Lung (tissue), 12 donors: Measurements from ENCODE around the gene IP6K3. TPM values are rescaled to one million over a fixed set of nuclear protein-coding genes. Genes with fewer than 3 reads are reported as not detected.
A peak's percentile ranks its signal among the peaks of the same experiment; 100 is the strongest.

Source experiments
- ATAC-seq: fragments of 200-7000 bp; cut with Tn5 transposase; one replicate; pipeline ENCODE4 v1.9.1; 2020; ENCODE audit warnings: moderate number of reproducible peaks; ENCODE audit not compliant: insufficient read depth, low FRiP score
- DNase-seq, 3 donors: peaks; one replicate each; pipeline ENCODE4 v3.0.0-alpha.2; 2013 to 2017
- H3K27ac ChIP-seq, 2 donors: one replicate each; pipeline ENCODE4 v1.5.1; 2013; ENCODE audit warnings: mild to moderate bottlenecking in 2 of 2, moderate library complexity in 2 of 2, control low read depth in 1 of 2, inconsistent platforms in 1 of 2, low read depth in 1 of 2, low read length in 1 of 2
- H3K27me3 ChIP-seq, 3 donors: one replicate each; pipeline ENCODE4 v1.5.1; 2013; ENCODE audit warnings: low read length in 2 of 3; ENCODE audit not compliant: control insufficient read depth in 3 of 3, insufficient read depth in 3 of 3
- H3K36me3 ChIP-seq, 4 donors: one replicate each; pipeline ENCODE4 v1.5.1; 2013; ENCODE audit warnings: low read length in 4 of 4, mild to moderate bottlenecking in 1 of 4, moderate library complexity in 1 of 4; ENCODE audit not compliant: control insufficient read depth in 4 of 4, insufficient read depth in 4 of 4
- H3K4me1 ChIP-seq, 5 donors: one replicate each; pipeline ENCODE4 v1.5.1; 2013; ENCODE audit warnings: low read length in 5 of 5, mild to moderate bottlenecking in 2 of 5, moderate library complexity in 1 of 5; ENCODE audit not compliant: control insufficient read depth in 5 of 5, insufficient read depth in 5 of 5
- H3K4me3 ChIP-seq: one replicate; pipeline ENCODE4 v1.5.1; 2013; ENCODE audit warnings: mild to moderate bottlenecking, control low read depth, moderate library complexity
- H3K9ac ChIP-seq, 2 donors: one replicate each; pipeline ENCODE4 v1.5.1; 2013; ENCODE audit warnings: low read length in 2 of 2, control low read depth in 1 of 2; ENCODE audit not compliant: insufficient read depth in 1 of 2
- H3K9me3 ChIP-seq, 4 donors: one replicate each; pipeline ENCODE4 v1.5.1; 2013; ENCODE audit warnings: low read length in 3 of 4, mild to moderate bottlenecking in 1 of 4, moderate library complexity in 1 of 4; ENCODE audit not compliant: control insufficient read depth in 4 of 4, insufficient read depth in 3 of 4
- WGBS, 2 donors: extraction: QIAGEN DNeasy Blood & Tissue Kit; methylation state at CpG; one replicate each; pipeline ENCODE4 v1.1.7; 2013; 5-methylcytosine and 5-hydroxymethylcytosine counted together
- polyA plus RNA-seq, 2 donors: library from polyadenylated mRNA; stranded (reverse); fragments of 200-250 nt; gene quantifications; one replicate each; pipeline ENCODE4 v1.2.1, GENCODE V29; 2013
- total RNA-seq, 2 donors: library from RNA; depleted of rRNA in 1 of 2; stranded (reverse); fragments of >200 nt in 1 of 2; gene quantifications; one replicate each; pipeline ENCODE4 v1.2.1, GENCODE V29; 2014 to 2021
- TF ChIP-seq, protein P1 (sequence below): IDR thresholded peaks from 2 replicates; pipeline ENCODE4 v1.5.1; 2012; ENCODE audit warnings: mild to moderate bottlenecking; ENCODE audit errors: control extremely low read depth, extremely low read depth
- donor health status: control.
- donor health status: control.
- donor health status: Bipolar disorder and iron deficiency.
- donor health status: healthy.
- donor health status: DM: yes; HTN: yes; CAD: no.

The IP6K3 gene
- total and polyA plus RNA-seq, 4 donors = 1.3 to 3.9 (median 2.5) TPM

DNA sequence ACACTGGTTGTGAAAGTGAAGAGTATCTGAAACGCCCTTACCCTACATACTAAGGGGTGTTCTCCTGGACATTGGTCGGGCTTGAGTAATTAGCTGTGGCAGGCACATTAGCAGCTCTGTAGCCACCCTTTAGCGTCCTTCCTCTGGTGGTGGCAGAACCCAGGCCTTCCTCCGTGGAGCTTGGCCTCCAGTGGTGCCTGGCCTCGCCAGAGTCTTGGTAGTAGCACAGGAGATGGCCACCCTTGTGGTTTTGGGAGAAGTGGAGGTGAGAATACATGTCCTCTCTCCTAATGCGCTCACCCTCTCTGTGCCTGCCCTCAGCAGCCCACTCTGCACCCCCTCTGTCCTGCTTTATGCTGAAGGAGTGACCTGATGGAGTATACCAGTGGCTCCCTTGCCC is 17.6 kb downstream of the IP6K3 start:
- Histone ChIP-seq H3K4me1 (peaks cover 0 to 7% (median 3%) of the 10 kb centered on the region in 5 donors), H3K9me3 (no peaks in the 10 kb centered on the region), H3K36me3 (no peaks in the 10 kb centered on the region), H3K27ac (peak overlapping the region in 1 of 2 donors; percentile 81), H3K9ac (no peak overlapping the region), H3K27me3 (no peaks in the 10 kb centered on the region), H3K4me3 (no peak overlapping the region)
- no peak for ATAC-seq
- WGBS, 2 donors = 91 to 96% methylated on average over 6 of the region's 6 CpGs
- no peak for DNase-seq
- TF ChIP-seq, protein P1, sequence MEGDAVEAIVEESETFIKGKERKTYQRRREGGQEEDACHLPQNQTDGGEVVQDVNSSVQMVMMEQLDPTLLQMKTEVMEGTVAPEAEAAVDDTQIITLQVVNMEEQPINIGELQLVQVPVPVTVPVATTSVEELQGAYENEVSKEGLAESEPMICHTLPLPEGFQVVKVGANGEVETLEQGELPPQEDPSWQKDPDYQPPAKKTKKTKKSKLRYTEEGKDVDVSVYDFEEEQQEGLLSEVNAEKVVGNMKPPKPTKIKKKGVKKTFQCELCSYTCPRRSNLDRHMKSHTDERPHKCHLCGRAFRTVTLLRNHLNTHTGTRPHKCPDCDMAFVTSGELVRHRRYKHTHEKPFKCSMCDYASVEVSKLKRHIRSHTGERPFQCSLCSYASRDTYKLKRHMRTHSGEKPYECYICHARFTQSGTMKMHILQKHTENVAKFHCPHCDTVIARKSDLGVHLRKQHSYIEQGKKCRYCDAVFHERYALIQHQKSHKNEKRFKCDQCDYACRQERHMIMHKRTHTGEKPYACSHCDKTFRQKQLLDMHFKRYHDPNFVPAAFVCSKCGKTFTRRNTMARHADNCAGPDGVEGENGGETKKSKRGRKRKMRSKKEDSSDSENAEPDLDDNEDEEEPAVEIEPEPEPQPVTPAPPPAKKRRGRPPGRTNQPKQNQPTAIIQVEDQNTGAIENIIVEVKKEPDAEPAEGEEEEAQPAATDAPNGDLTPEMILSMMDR = no peak

DNA sequence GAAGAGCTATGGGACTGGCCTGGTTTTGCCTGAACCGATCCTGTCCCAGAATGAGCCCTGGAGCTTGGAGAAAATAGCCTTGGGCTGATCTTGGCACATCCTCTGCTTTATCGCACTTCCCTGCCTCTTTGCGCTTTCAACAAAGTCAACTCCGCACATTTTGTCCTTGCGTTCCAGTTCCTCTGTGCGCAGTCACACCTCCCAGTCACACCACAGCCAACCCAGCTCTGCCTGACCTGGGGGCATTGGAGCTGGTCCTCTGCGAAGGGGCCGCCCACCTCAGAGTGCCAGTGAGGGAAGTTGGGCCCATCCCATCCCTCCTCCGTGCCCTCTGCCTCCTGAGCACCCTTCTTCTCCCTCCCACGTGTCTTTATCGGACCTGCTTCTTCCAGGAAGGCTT is 18.3 kb downstream of the IP6K3 start:
- ATAC-seq = no peak
- no peaks in the 10 kb centered on the region for H3K9me3 ChIP-seq
- DNase-seq = no peak
- H3K4me3 ChIP-seq = no peak overlapping the region
- H3K27me3 ChIP-seq = no peaks in the 10 kb centered on the region
- WGBS, 2 donors = 87% methylated on average over 11 of the region's 11 CpGs
- peak overlapping the region in 1 of 2 donors; percentile 81 for H3K27ac ChIP-seq
- TF ChIP-seq, protein P1 = no peak
- no peak overlapping the region for H3K9ac ChIP-seq
- H3K36me3 ChIP-seq = no peaks in the 10 kb centered on the region
- peaks cover 0 to 13% (median 9%) of the 10 kb centered on the region in 5 donors for H3K4me1 ChIP-seq

DNA sequence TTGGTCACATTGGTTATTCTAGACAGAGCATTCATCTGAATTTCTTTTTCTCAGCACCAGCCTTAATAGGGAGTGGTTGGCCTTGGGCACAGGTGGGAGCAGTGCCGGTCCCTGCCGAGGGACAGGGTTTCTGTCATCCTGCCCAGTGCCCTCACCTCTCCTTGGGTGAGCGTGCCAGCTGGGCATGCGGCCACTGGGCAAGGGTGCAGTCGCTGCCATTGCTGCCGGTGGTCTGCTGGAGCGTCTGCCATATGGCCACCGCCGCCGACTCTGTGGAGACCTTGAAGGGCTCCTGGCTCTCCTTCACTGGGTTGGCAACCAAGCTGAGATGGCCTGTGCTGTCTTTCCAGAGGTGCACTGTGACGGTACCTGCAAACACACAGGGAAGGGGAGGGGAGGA is 18.8 kb downstream of the IP6K3 start:
- H3K9me3 ChIP-seq = no peaks in the 10 kb centered on the region
- peak overlapping the region in 1 of 2 donors; percentile 81 for H3K27ac ChIP-seq
- ATAC-seq (no peak), DNase-seq (no peak)
- H3K36me3 ChIP-seq = no peaks in the 10 kb centered on the region
- H3K4me3 ChIP-seq = no peak overlapping the region
- H3K27me3 ChIP-seq = no peaks in the 10 kb centered on the region
- H3K4me1 ChIP-seq = peaks cover 0 to 18% (median 9%) of the 10 kb centered on the region in 5 donors
- TF ChIP-seq, protein P1 = no peak
- H3K9ac ChIP-seq = no peak overlapping the region
- WGBS, 2 donors = 84 to 89% methylated on average over 11 of the region's 11 CpGs

DNA sequence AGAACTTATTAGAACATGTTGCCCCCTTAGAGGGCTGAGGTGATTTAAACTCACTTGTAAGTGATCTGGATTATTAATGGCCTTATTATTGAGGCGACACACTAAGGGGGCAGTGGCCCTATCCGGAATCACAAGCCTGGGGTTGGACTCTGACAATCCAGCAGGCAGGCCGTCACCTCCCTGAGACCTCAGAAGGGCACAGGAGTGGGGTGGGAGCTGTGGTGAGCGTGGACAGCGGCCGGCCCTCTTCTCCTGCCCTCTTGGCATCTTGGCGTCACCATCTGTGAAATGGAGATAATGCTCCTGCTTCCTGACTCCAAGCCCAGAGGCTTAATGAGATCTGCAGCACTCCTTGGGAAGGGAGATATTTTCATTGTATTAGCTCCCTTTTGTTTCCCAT is 19.6 kb downstream of the IP6K3 start:
- 86 to 89% methylated on average over 7 of the region's 7 CpGs for WGBS, 2 donors
- no peak for ATAC-seq
- Histone ChIP-seq H3K27ac (peak overlapping the region in 1 of 2 donors; percentile 81), H3K4me1 (peaks cover 0 to 24% (median 9%) of the 10 kb centered on the region in 5 donors), H3K9me3 (no peaks in the 10 kb centered on the region), H3K9ac (no peak overlapping the region), H3K36me3 (no peaks in the 10 kb centered on the region), H3K4me3 (no peak overlapping the region), H3K27me3 (no peaks in the 10 kb centered on the region)
- DNase-seq = no peak
- TF ChIP-seq, protein P1 = no peak
